Muscle of arm (tissue), 12 donors: ENCODE results near the gene NOSTRIN. TPM values are rescaled to one million over a fixed set of nuclear protein-coding genes. Genes with fewer than 3 reads are reported as not detected.
"Not testable (repeated sequence)": the region's sequence is repeated elsewhere in the genome, so short reads cannot be mapped to it uniquely, and the experiment has no call there.

Experiments used
- DNase-seq: peaks from one replicate; pipeline ENCODE4 v3.0.0-alpha.2; 2013
- polyA plus RNA-seq, 12 donors: library from polyadenylated mRNA; unstranded; fragments of 120-200 nt; gene quantifications; one replicate each; pipeline ENCODE4 v1.2.1, GENCODE V29; 2013; ENCODE audit not compliant: insufficient read length in 12 of 12

The NOSTRIN gene
- polyA plus RNA-seq, 12 donors, result 6.3 to 26.7 (median 11.3) TPM; not detected in 1

DNA sequence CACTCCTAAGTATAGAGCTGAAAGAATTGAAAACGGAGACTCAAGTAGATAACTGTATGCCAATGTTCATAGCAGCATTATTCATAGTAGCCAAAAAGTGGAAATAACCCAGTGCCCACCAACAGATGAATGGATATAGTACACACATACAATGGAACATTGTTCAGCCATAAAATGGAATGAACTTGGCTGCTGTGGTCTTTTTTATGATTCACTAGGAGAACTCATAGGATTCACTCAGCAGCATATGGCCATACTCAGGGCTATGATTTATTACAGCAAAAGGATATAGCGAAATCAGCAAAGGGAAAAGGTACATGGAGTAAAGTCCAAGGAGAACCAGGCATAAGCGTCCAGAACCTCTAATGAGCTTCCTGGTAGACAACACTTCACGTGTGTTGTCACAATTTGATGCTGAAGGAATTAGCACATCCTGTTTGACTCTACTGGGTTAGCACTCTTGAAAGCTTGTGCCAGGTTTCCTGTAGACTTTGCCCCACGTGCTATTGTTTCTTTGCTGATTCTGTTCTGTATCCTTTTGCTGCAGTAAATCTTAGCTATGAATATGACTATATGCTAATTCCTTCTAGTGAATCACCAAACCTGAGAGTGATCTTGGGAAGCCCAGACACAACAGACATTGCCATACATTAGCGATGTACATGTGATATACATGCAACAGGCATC, 72.1 kb downstream of the NOSTRIN start:
- no peak for DNase-seq

DNA sequence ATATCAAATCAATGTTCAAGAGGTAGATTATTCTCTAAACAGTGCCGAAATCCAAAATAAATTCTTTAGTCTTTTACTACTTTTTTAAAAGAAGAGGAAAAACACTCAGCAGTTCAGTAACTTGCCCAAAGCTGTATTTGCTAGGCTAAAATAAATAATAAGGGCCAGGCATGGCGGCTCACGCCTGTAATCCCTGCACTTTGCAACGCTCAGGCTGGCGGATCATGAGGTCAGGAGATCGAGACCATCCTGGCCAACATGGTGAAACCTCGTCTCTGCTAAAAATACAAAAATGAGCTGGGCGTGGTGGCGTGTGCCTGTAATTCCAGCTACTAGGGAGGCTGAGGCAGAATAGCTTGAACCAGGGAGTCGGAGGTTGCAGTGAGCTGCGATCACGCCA, 79.7 kb downstream of the NOSTRIN start:
- not testable (repeated sequence) for DNase-seq

DNA sequence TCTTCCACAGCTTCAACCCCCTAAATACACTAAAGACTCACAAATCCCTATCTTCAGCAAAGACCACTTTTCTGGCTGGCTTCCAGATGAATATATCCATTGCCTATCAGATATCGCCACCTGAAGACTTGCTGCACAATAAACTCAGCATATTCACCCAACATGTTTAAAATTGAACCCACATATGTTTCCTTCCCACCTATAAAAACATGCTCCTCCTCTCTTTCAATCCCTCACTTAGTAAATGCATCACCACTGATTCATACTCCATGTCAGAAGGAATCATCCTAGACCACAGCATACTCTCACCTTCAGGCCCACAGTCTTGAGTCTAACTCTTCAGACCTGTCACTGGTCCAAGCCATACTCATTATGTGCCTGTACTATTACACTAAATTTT, 82.5 kb downstream of the NOSTRIN start:
- DNase-seq, result peak; percentile 1

- DNase-seq, result no peak
Measured at GRCh38 chr2:168889635-168890005, 87.2 kb downstream of the NOSTRIN start.

DNA sequence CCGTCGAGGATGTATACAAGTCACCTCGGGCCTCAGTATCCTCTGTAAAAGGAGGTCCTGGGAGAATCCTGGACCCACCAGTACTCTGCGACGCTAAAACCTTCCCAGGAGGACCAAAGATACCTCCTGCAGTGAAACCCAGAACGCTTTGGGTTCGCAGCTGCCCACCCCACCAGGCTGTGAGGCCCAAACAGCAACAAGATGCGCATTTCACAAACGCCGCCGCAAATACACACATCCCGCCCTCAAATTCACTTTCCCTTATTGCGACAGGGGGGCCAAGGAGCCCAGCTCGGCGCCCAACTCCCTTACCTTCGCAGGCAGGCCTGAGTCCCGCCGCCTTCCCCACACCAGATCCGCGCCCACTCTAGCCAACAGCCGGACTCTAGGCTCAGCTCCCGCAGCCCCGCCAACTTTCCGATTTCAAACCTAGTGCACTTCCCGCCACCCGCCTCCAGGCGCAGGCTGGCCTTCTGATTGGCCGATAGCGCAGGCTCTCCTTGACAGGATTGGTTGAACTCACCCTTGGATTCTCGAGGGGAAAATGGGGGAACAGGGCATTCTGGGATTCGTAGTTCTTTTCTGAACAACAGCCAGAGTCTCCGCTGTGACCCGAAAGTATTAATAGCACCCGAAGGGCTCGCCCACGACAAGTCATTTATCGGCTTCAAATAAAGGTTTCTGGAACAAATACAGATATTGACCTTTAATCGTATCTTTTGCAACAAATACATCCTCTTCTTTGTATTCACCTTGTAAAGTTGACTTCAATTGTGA, 87.8 kb downstream of the NOSTRIN start, which contains the start of gene SPC25:
SPC25 (minus strand) TSS at position 425 of the 777 bp plus-strand sequence. CDS start 911 bp downstream, outside the sequence.
- peak; percentile 91 for DNase-seq

DNA sequence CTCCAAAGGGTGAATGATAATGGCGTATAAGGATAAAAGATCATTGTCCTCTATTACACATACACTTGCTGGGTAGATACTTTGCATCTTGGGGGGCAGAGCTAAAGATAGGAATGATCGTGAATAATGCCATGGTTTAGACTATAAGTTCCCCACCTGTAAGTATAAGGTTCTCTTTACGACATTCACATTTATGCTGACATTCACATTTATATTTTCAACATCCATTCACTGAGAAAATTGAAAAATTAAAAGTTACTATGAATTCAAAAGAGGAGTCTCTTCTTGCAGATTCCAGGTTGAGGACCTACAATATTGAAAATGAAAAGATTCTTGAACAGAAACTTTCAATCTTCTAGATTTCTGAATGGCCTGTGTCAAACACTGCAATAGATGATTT, 89.9 kb downstream of the NOSTRIN start:
- no peak for DNase-seq

GRCh38 chr2:168894101-168894500, 91.7 kb downstream of the NOSTRIN start:
- no peak for DNase-seq

GRCh38 chr2:168894720-168895119, 92.3 kb downstream of the NOSTRIN start:
- no peak for DNase-seq

- DNase-seq, result no peak
Measured at GRCh38 chr2:168895771-168896170, 93.3 kb downstream of the NOSTRIN start.

GRCh38 chr2:168896783-168897182, 94.3 kb downstream of the NOSTRIN start:
- DNase-seq, result no peak

DNA sequence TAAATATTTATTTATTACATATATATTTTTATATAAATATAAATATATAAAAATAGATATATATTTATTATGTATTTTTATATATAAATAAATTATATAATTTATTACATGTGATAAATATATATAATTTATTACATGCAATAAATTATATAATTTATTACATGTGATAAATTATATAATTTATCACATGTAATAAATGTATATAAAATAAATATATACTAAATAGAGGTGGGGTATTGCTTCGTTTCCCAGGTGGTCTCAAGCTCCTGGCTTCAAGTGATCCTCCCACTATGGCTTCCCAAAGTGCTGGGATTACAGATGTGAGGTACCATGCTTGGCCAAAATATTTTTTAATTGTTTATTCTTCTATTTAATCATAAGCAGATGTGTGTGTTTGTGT, 95.0 kb downstream of the NOSTRIN start:
- no peak for DNase-seq

GRCh38 chr2:168901003-168901402, 98.6 kb downstream of the NOSTRIN start, which contains the start of gene G6PC2:
Gene G6PC2, plus strand, starts transcription at chr2:168901291. Its CDS starts 41 bp downstream, at chr2:168901332.
- DNase-seq, result no peak

DNA sequence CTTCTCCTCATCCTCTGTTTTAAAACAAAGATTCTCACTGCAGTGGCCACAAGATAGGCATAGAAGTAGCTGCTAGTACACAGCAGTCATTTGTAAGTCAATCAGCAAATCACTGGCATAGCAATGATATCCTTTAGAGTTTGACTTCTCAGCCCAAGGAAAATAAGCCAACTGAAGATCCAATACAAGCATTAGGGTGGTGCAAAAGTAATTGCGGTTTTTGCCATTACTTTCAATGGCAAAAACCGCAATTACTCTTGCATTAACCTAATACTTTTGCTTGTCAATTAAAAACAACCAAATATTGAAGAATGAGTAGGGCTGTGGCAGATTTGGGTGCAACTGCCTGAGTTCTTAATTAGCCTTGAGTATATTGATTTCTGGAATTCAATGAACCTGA, 101.5 kb downstream of the NOSTRIN start:
- no peak for DNase-seq

GRCh38 chr2:168904358-168904757, 101.9 kb downstream of the NOSTRIN start:
- DNase-seq, result no peak

DNA sequence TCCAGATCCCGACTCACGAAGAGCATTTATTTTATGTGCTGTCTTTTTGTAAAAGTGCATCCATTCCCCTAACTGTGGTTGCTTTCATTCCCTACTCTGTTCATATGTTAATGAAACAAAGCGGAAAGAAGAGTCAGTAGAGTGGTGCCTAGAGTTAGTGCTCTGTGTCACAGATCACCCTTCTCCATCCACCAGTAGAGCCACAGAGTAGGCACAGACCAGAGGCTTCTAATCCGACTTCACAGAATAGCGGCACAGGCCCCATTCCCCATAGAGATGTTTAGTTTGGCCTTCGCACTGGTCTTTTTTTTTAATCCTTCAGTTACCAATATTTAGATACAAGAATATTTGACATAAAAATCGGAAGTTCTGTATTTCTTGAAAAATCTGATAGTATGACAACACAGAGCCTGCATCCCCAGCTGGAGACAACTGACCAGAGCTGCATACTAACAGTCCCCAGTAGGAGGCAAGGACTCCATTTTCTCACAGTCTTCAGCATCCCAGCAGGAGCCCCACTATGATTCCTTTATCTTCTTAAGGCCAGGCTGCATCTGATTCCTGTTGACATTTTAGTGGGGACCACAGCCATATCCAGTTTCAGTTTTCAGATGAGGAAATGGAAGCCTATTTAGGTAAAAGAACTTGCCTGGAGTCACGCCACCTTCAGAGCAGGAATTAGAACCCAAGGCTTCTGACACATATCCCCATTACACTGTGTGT, 105.7 kb downstream of the NOSTRIN start:
- DNase-seq, result no peak

DNA sequence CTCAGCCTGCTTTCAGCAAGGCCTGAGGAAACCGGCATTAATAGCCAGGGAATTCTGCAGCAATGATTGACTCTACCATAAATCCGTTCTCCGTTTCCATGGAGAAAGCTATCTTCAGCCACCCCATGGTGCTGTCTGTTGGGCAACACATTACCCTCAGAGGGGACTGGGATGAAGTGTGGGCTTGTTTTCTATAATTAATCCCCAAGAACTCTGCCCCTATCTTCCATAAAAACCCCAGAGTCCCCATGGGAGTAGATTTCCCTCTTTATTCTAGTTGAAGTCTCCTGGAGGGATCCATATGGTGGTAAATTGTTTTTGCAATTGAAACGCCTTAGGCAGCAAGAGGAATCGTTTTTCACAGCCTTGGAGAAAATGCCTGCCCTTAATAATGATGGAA, 107.9 kb downstream of the NOSTRIN start:
- no peak for DNase-seq

GRCh38 chr2:168912466-168912865, 110.0 kb downstream of the NOSTRIN start:
- DNase-seq, result no peak

DNA sequence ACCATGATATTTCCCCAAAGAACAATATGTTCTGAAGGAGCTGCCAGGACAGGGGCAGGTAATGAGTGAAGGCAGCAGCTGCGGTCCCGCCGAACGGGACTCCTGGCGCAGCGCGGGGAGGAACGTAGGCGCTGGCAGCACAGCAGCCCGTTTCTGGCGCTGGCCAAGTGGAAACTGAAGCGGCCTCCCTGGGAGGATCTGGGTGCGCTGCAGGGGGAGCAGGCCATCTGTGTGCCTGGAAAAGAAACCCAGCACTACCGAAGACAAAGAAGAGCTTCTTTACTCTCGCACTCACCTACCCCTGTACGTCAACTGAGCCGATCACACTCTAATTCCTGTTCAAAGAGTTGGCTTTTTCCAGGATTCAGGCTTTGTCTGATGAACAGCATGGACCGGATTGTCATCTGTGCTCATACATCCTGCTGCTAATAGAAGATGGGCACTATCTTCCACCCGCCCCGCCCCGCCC, 110.5 kb downstream of the NOSTRIN start:
- peak; percentile 47 for DNase-seq

DNA sequence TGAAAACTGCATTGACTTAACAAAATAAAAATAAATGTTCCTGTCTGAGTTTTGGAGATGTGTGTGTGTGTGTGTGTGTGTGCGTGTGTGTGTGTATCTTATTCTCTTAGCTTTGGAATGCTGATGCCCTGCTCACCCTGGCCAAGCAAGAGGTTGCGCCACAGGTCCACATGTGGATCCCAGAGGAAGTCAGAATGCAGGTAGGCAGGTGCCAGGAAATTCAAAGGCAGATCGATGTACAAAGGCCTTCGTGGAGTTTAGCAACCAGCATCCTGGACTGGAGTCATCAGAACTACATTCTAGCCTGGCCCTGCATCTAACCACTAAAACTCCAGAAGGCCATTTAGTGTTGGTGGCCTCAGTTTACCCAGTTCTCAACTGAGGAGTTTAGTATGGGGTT, 111.1 kb downstream of the NOSTRIN start:
- no peak for DNase-seq
